Neural crest cell (in vitro differentiated cells): ENCODE data around the gene KRT6B. TPM values are rescaled to one million over a fixed set of nuclear protein-coding genes. Genes with fewer than 3 reads are reported as not detected.

ENCODE experiments used
- DNase-seq: peaks from one replicate; pipeline ENCODE4 v3.0.0; 2021; ENCODE audit warnings: low read depth, mixed read lengths, low spot score
- H3K27ac Mint-ChIP-seq: one replicate; pipeline ENCODE4 v1.8.0; 2021; ENCODE audit warnings: mild to moderate bottlenecking, mixed read lengths; ENCODE audit not compliant: unreplicated experiment
- H3K27me3 Mint-ChIP-seq: 2 replicates; pipeline ENCODE4 v1.8.0; 2021; ENCODE audit warnings: low read depth, mild to moderate bottlenecking, mixed read lengths
- H3K36me3 Mint-ChIP-seq: 2 replicates; pipeline ENCODE4 v1.8.0; 2021; ENCODE audit warnings: low read depth, mild to moderate bottlenecking, mixed read lengths
- H3K4me1 Mint-ChIP-seq: 2 replicates; pipeline ENCODE4 v1.8.0; 2021; ENCODE audit warnings: mixed read lengths
- H3K4me3 Mint-ChIP-seq: one replicate; pipeline ENCODE4 v1.8.0; 2021; ENCODE audit warnings: mild to moderate bottlenecking, mixed read lengths
- H3K9me3 Mint-ChIP-seq: 2 replicates; pipeline ENCODE4 v1.8.0; 2021; ENCODE audit warnings: mixed read lengths
- CTCF ChIP-seq: fragments of 200-600 bp; sonication (generic); conservative IDR thresholded peaks from 2 replicates; pipeline ENCODE4 v1.5.0; 2021; ENCODE audit warnings: antibody characterized with exemption, mild to moderate bottlenecking
- total RNA-seq: library from RNA; stranded (reverse); gene quantifications from 2 replicates; pipeline ENCODE4 v1.2.1, GENCODE V29; 2021

The KRT6B gene
- total RNA-seq, 1 donor from 2014 or later, result not detected

- H3K36me3 Mint-ChIP-seq, result no peaks in the 10 kb centered on the region
- no peak for DNase-seq
- no peak overlapping the region for H3K27ac Mint-ChIP-seq
- H3K4me1 Mint-ChIP-seq, result peaks cover 6% of the 10 kb centered on the region
- no peak overlapping the region for H3K4me3 Mint-ChIP-seq
- TF ChIP-seq CTCF, result no peak
- H3K9me3 Mint-ChIP-seq, result no peaks in the 10 kb centered on the region
- H3K27me3 Mint-ChIP-seq, result no peaks in the 10 kb centered on the region
Observed at GRCh38 chr12:52417740-52418139, 34.2 kb downstream of the KRT6B start.

DNA sequence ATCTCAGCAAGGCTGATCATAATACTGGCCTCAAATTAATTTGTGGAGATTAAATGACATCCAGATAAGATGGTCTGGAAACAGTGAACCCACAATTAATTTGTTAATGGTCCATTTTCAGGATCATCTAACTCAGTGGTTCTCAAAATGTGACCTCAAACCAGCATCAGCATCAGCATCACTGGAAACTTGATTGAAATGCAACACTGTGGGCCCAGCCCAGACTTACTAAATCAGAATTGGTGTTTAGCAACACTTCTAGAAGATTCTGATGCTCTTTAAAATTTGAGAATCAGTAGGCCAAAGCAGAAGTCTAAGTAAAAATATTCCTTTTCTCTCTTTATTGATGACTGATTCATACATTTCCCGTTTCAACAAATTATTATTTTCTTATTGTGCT, 35.2 kb downstream of the KRT6B start:
- DNase-seq, result no peak
- Mint-ChIP-seq H3K9me3 (no peaks in the 10 kb centered on the region), H3K4me3 (no peak overlapping the region), H3K4me1 (peaks cover 6% of the 10 kb centered on the region), H3K36me3 (no peaks in the 10 kb centered on the region), H3K27me3 (no peaks in the 10 kb centered on the region), H3K27ac (no peak overlapping the region)
- TF ChIP-seq CTCF, result no peak

DNA sequence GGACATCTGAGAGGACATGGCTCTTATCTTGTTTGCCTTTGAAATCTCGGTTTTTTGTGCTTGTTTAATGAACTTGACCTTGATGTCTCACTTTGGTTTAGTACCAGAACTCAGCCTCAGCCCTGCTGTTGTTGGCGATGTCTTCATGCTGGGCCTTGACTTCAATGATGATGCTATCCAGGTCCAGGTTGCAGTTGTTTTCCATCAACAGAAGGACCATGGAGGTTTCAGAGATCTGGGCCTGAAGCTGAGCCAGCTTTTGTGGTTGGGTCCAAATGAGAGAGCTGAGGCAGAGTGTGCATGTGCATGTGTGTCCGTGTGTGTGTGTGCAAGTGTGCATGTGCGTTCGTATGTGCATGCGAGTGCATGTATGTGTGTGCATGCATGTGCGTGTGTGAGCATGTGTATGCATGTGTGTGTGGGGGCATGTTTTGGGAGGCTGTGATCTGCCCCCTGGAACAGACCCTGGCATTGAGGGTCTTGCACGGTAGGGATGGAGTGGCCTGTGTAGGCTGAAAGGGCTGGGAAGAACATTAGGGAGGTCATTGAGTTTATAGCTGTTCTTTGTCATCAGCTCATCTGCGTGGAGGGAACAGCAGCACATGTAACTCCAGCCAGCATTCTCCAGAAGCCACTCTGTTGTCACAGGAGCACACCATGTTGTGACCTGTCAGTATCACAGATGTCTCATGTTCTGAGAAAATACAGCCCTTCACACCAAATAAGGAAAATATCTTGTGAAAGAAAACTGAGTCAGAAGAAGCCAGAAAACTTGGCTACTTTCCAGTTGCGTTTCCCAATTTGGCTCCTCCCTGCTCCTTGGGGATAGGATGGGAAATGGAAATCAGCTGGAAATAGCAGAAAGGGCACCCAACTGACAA, 35.8 kb downstream of the KRT6B start:
- Mint-ChIP-seq H3K4me3 (no peak overlapping the region), H3K27me3 (no peaks in the 10 kb centered on the region), H3K36me3 (peaks cover 1% of the 10 kb centered on the region), H3K9me3 (peaks cover 1% of the 10 kb centered on the region), H3K27ac (no peak overlapping the region), H3K4me1 (peaks cover 6% of the 10 kb centered on the region)
- DNase-seq, result no peak
- TF ChIP-seq CTCF, result no peak

DNA sequence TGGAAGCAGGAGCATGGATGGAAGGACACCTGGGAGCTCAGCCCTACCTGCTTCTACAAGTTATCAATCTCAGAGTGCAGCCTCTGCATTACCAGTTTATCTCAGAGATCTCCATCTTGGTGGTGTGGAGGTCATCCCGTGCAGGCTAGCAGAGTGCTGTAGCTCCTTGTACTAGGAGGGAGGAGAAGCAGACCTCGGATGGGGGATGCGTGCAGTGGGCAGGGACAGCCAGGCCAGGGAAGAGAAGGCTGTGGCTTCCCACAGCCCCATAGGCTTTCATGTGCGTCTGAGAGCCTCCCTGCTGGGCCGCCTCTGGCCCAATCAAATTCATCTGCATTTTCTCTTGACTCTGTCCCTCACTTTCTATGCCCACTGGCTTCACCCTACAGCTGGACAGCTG, 37.0 kb downstream of the KRT6B start:
- peaks cover 4% of the 10 kb centered on the region for H3K36me3 Mint-ChIP-seq
- peaks cover 6% of the 10 kb centered on the region for H3K4me1 Mint-ChIP-seq
- DNase-seq, result no peak
- peaks cover 3% of the 10 kb centered on the region for H3K9me3 Mint-ChIP-seq
- no peak for TF ChIP-seq CTCF
- H3K4me3 Mint-ChIP-seq, result no peak overlapping the region
- no peak overlapping the region for H3K27ac Mint-ChIP-seq
- H3K27me3 Mint-ChIP-seq, result no peaks in the 10 kb centered on the region

GRCh38 chr12:52413782-52414345, 38.1 kb downstream of the KRT6B start:
- Mint-ChIP-seq H3K4me3 (no peak overlapping the region), H3K36me3 (peaks cover 4% of the 10 kb centered on the region), H3K4me1 (peaks cover 6% of the 10 kb centered on the region), H3K27ac (no peak overlapping the region), H3K9me3 (peaks cover 3% of the 10 kb centered on the region), H3K27me3 (no peaks in the 10 kb centered on the region)
- DNase-seq, result no peak
- TF ChIP-seq CTCF, result no peak
